HUES64 (cell line): ENCODE data around the gene METAP1D.
A peak's percentile ranks its signal among the peaks of the same experiment; 100 is the strongest.

Experiments used
- H3K27ac ChIP-seq: 2 replicates; pipeline ENCODE4 v1.7.0; 2013; ENCODE audit warnings: low read depth, low read length, inconsistent platforms
- H3K27me3 ChIP-seq: 2 replicates; pipeline ENCODE4 v1.6.1; 2013; ENCODE audit warnings: mild to moderate bottlenecking, low read length; ENCODE audit not compliant: insufficient read depth
- H3K36me3 ChIP-seq: 2 replicates; pipeline ENCODE4 v1.6.1; 2013; ENCODE audit warnings: mild to moderate bottlenecking, low read length; ENCODE audit not compliant: insufficient read depth
- H3K4me1 ChIP-seq: 2 replicates; pipeline ENCODE4 v1.6.1; 2013; ENCODE audit warnings: mild to moderate bottlenecking, low read length, moderate library complexity; ENCODE audit not compliant: insufficient read depth
- H3K4me3 ChIP-seq: 2 replicates; pipeline ENCODE4 v1.5.1; 2013; ENCODE audit warnings: mild to moderate bottlenecking, low read length, moderate library complexity
- H3K9ac ChIP-seq: 2 replicates; pipeline ENCODE4 v1.6.1; 2013; ENCODE audit warnings: mild to moderate bottlenecking, low read depth, low read length
- H3K9me3 ChIP-seq: 2 replicates; pipeline ENCODE4 v1.6.1; 2013; ENCODE audit warnings: low read depth, low read length; ENCODE audit not compliant: insufficient read depth
- WGBS: fragments of 150-250, 120-280 bp; methylation state at CpG from one replicate; pipeline ENCODE4 v1.1.7; 2013; ENCODE audit warnings: missing lambda C conversion rate; 5-methylcytosine and 5-hydroxymethylcytosine counted together

Gene METAP1D

GRCh38 chr2:172082944-172083627, 83.3 kb downstream of the METAP1D start:
- no peak overlapping the region for H3K9ac ChIP-seq
- peaks cover 44% of the 10 kb centered on the region for H3K4me1 ChIP-seq
- 3% methylated on average over 42 of the region's 42 CpGs for WGBS
- no peaks in the 10 kb centered on the region for H3K36me3 ChIP-seq
- no peak overlapping the region for H3K27ac ChIP-seq
- H3K4me3 ChIP-seq = no peak overlapping the region
- H3K27me3 ChIP-seq = peaks cover 100% of the 10 kb centered on the region
- H3K9me3 ChIP-seq = no peaks in the 10 kb centered on the region

GRCh38 chr2:172083628-172084394, 84.1 kb downstream of the METAP1D start:
- no peak overlapping the region for H3K27ac ChIP-seq
- H3K27me3 ChIP-seq = peaks cover 100% of the 10 kb centered on the region
- H3K9ac ChIP-seq = no peak overlapping the region
- peaks cover 47% of the 10 kb centered on the region for H3K4me1 ChIP-seq
- no peaks in the 10 kb centered on the region for H3K36me3 ChIP-seq
- peak overlapping the region; percentile 61 for H3K4me3 ChIP-seq
- no peaks in the 10 kb centered on the region for H3K9me3 ChIP-seq
- WGBS = 2% methylated on average over 23 of the region's 23 CpGs

GRCh38 chr2:172084395-172084644, 84.6 kb downstream of the METAP1D start:
- no peaks in the 10 kb centered on the region for H3K36me3 ChIP-seq
- under 1% methylated on average over 17 of the region's 17 CpGs for WGBS
- H3K27ac ChIP-seq = no peak overlapping the region
- no peaks in the 10 kb centered on the region for H3K9me3 ChIP-seq
- peaks cover 100% of the 10 kb centered on the region for H3K27me3 ChIP-seq
- peaks cover 47% of the 10 kb centered on the region for H3K4me1 ChIP-seq
- peak overlapping the region; percentile 61 for H3K4me3 ChIP-seq
- no peak overlapping the region for H3K9ac ChIP-seq

GRCh38 chr2:172084645-172085459, 85.1 kb downstream of the METAP1D start:
- Histone ChIP-seq H3K27ac (no peak overlapping the region), H3K36me3 (no peaks in the 10 kb centered on the region), H3K9me3 (no peaks in the 10 kb centered on the region), H3K4me1 (peaks cover 45% of the 10 kb centered on the region), H3K9ac (no peak overlapping the region), H3K27me3 (peaks cover 100% of the 10 kb centered on the region), H3K4me3 (peak overlapping the region; percentile 61)
- under 1% methylated on average over 76 of the region's 76 CpGs for WGBS

DNA sequence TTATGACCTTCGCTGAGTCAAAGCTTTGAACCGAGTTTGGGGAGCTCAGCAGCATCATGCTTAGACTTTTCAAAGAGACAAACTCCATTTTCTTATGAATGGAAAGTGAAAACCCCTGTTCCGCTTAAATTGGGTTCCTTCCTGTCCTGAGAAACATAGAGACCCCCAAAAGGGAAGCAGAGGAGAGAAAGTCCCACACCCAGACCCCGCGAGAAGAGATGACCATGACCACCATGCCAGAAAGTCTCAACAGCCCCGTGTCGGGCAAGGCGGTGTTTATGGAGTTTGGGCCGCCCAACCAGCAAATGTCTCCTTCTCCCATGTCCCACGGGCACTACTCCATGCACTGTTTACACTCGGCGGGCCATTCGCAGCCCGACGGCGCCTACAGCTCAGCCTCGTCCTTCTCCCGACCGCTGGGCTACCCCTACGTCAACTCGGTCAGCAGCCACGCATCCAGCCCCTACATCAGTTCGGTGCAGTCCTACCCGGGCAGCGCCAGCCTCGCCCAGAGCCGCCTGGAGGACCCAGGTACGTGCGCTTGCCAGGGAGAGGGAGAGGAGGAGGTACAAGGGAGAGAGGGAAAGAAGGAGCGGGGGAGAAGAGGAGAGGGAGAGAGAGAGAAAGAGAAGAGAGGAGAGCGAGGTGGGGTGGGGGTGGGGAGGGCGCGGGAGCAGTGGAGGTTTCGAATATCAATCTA, 85.9 kb downstream of the METAP1D start, which contains the start of gene DLX1:
DLX1 (plus strand) TSS at position 48 of the 700 bp plus-strand sequence; CDS start at position 219, 171 bp downstream.
- H3K4me1 ChIP-seq = peaks cover 49% of the 10 kb centered on the region
- no peaks in the 10 kb centered on the region for H3K9me3 ChIP-seq
- no peak within 1 kb of the TSS for H3K27ac ChIP-seq
- H3K9ac ChIP-seq = no peak within 1 kb of the TSS
- peak within 1 kb of the TSS; percentile 61 for H3K4me3 ChIP-seq
- H3K36me3 ChIP-seq = no peaks in the 10 kb centered on the region
- WGBS = 1% methylated on average over 32 of the region's 34 CpGs
- H3K27me3 ChIP-seq = peaks cover 100% of the 10 kb centered on the region

GRCh38 chr2:172086241-172087206, 86.8 kb downstream of the METAP1D start:
- Histone ChIP-seq H3K4me3 (peak overlapping the region; percentile 40), H3K36me3 (no peaks in the 10 kb centered on the region), H3K9me3 (no peaks in the 10 kb centered on the region), H3K9ac (no peak overlapping the region), H3K4me1 (peaks cover 53% of the 10 kb centered on the region), H3K27ac (no peak overlapping the region), H3K27me3 (peaks cover 100% of the 10 kb centered on the region)
- WGBS = under 1% methylated on average over 53 of the region's 54 CpGs

GRCh38 chr2:172087207-172087779, 87.5 kb downstream of the METAP1D start:
- no peaks in the 10 kb centered on the region for H3K9me3 ChIP-seq
- no peak overlapping the region for H3K9ac ChIP-seq
- H3K4me3 ChIP-seq = peak overlapping the region; percentile 40
- H3K36me3 ChIP-seq = no peaks in the 10 kb centered on the region
- peaks cover 100% of the 10 kb centered on the region for H3K27me3 ChIP-seq
- H3K4me1 ChIP-seq = peaks cover 48% of the 10 kb centered on the region
- H3K27ac ChIP-seq = no peak overlapping the region
- under 1% methylated on average over 29 of the region's 31 CpGs for WGBS

- Histone ChIP-seq H3K36me3 (no peaks in the 10 kb centered on the region), H3K27ac (no peak overlapping the region), H3K9me3 (no peaks in the 10 kb centered on the region), H3K4me1 (peaks cover 48% of the 10 kb centered on the region), H3K27me3 (peaks cover 100% of the 10 kb centered on the region), H3K4me3 (peak overlapping the region; percentile 40), H3K9ac (no peak overlapping the region)
- 1% methylated on average over 23 of the region's 23 CpGs for WGBS
Observed at GRCh38 chr2:172087780-172088244, 88.1 kb downstream of the METAP1D start.

- H3K27ac ChIP-seq = no peak overlapping the region
- 2% methylated on average over 37 of the region's 37 CpGs for WGBS
- H3K4me1 ChIP-seq = peaks cover 42% of the 10 kb centered on the region
- peak overlapping the region; percentile 40 for H3K4me3 ChIP-seq
- H3K9me3 ChIP-seq = no peaks in the 10 kb centered on the region
- peaks cover 100% of the 10 kb centered on the region for H3K27me3 ChIP-seq
- no peaks in the 10 kb centered on the region for H3K36me3 ChIP-seq
- no peak overlapping the region for H3K9ac ChIP-seq
Observed at GRCh38 chr2:172088245-172089004, 88.7 kb downstream of the METAP1D start.
